SKM-1 (cell line): Measurements from ENCODE around the gene ERFL.
"Not testable (repeated sequence)": the region's sequence is repeated elsewhere in the genome, so short reads cannot be mapped to it uniquely, and the experiment has no call there.

Experiments used
- DNase-seq: peaks from one replicate; lab custom pipeline; 2025; ENCODE audit not compliant: unreplicated experiment; lab: John Stamatoyannopoulos, UW

Gene ERFL

DNA sequence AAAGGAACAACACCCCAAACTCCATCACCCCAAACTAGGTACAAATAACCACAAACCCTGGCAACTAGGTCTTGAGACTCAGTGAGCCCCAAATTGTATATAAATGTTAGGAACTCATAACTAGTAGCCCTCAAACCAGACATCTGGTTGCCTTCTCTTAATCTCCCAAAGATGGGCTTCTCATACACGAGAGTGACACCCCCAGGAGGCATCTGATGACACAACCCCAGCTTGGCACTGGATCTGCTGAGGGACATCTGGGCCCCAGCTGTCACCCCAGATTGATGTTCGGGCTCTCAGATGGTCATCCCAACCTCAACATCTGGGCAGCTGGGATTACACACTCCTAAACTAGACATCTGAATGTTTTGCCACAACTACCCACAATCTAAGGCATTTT lies 16.1 kb upstream of the ERFL start:
- no peak for DNase-seq

DNA sequence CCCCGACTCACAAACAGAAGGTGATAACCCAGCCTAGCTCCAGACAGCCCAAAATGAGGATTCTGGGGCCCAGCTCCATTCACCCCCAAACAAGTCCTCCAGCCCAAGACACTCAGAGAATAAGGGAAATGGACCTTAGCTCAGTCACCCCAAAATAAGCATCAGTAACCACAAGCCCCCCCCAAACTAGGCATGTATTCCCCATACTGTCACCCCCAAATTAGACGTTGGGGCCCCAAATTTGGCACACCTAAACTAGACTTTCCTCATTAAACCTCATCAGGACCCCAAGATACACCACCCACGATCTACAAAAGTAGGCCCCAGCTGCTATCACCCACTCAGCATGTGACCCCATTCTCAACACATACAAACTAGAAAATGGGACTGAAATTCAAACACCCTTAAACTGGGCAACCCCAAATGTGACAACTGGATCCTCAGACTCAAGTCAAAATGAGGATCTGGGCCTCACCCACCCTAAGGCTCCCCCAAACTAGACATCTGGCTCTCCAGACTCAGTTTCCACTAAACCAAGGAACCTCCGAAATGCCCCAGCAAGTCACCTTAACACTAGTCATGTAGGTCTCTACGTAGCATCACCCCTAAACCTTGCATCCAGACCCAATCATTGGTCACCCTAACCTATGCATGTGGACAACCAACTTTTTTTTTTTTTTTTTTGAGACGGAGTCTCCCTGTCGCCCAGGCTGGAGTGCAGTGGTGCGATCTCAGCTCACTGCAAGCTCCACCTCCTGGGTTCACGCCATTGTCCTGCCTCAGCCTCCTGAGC lies 13.4 kb upstream of the ERFL start:
- no peak for DNase-seq

DNA sequence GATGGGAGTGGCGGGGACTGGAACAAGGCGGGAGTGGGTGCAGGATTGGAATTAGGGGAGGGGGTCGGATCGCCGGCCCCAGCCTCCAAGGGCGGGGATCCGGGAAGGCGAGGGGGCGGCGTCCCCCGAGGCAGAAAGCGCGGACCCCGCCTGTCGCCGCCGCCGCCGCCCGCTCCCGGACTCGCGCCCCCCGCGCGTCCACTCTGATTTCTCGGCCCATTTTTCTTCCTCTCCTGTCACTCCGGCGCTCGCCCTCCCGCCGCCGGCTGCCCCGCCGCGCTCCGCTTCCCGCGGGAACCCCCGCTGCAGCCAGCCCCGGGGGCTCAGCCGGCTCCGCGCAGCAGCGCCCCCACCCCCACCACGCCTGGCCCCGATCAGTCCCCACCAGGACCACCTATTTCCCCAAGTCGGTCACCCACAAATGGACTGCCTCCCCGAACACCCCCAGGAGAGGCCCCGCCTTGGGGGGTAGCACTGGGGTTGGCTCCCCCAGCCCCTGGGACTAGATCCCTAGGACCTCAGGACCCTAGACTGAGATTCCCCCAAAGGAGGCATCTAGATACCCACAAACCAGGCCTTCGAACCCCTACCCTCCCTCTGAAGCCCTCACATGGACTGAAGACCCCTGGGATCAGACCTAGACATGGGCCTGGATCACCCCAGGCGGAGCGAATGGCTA lies 12.6 kb upstream of the ERFL start:
- no peak for DNase-seq

DNA sequence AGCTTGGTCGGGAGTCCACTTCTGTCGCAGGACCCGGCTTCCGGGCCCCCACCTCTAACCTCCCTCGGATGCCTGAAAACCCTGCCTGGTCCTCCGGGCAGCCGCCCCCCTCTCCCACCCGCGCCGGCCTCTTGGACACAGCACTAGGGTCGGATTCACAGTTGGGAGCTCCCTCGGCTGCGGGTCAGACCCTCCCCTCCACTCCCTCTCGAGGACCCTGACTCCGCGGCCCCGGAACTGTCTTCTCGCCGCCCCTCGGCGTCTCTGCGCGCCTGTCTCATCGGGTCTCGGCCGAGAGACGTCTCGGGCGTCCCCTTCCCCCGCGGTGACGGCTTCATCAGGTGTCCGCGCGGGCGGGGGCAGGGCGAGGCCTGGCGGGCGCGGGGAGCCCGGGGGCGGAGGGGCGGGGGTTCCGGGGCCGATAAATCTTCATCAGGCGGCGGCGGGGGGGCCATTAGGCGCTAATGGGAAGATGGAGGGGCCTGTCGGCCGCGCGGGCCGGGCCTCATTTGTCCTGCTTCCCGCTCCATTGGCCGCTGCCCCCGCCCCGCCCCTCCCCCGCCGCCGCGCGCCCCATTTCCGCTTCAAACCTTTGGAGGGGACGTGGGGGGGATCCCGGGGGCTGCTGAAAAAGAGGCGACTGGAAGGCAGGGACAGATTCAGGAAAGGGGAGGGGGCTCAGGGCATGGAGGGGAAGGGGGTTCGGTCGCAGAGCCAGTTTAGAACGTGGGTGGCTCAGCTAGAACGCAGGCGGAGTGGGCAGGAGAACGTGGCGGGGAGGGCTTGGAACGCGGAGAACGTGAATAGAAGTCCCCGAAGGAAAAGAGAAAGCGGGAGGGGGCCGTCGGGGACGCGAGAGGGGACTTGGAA lies 11.8 kb upstream of the ERFL start:
- DNase-seq: no peak

DNA sequence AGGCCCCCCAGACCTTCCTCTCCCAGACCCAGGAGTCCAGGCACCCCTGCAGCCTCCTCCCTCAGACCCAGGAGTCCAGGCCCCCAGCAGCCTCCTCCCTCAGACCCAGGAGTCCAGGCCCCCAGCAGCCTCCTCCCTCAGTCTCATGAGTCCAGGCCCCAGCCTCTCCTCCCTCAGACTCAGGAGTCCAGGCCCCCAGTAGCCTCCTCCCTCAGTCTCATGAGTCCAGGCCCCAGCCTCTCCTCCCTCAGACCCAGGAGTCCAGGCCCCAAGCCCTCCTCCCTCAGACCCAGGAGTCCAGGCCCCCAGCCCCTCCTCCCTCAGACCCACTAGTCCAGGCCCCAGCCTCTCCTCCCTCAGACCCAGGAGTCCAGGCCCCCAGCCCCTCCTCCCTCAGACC lies 11.0 kb upstream of the ERFL start:
- DNase-seq: not testable (repeated sequence)

DNA sequence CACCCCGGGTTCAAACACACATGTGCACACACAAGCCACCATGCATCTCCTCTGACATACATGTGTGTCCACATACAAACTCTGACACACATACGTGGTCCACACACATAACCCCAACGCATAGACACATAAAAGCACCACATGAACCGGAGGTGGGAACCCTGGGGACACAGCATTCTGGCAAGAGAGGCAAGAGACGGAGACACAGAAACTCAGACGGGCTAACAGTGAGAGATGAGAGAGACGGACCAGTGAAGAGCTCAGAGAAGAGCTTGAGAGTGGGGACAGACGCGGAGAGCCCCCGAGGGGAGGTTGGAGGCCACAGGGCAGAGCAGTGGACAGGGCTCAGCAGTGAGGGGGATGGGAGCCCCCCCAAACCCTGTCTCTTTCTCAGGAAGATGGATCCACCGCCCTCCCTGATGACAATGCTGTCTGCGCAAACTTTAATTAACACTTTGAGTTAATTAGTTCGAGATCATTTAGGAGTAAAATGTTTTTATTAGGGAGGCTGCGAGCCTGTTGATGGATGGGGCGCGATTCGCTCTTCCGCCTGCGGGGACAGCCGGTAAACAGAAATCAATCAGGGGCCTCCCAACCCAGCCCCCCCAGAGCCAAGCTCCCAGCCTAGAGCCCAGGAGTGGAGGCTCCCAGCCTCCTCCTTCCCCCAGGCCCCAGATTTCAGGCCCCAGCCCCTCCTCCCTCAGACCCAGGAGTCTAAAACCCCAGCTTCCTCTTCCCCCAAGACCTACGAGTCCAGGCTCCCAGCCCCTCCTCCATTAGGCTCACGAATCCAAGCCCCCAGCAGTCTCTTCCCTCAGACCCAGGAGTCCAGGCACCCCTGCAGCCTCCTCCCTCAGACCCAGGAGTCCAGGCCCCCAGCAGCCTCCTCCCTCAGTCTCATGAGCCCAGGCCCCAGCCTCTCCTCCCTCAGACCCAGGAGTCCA lies 9.5 kb upstream of the ERFL start:
- DNase-seq: no peak

DNA sequence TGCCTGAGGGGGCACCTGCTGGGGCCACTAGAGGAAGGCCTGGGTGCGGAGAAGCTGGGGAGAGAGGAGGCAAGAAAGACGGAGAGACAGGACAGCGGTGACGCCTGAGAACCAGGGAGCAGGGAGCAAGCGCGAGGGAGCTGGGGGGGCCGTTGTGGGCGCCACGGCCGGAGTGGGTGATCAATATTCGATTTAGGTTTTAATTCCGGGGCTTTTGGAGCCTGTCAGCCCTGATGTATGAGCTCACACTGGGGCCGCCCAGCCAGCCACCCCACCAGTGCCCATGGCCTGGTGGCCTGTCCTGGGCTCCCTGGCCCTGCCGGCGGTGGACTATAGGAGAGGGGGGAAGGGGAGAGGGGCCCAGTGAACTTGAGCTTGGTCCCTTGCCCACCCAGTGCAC lies 8.7 kb upstream of the ERFL start:
- DNase-seq: no peak

DNA sequence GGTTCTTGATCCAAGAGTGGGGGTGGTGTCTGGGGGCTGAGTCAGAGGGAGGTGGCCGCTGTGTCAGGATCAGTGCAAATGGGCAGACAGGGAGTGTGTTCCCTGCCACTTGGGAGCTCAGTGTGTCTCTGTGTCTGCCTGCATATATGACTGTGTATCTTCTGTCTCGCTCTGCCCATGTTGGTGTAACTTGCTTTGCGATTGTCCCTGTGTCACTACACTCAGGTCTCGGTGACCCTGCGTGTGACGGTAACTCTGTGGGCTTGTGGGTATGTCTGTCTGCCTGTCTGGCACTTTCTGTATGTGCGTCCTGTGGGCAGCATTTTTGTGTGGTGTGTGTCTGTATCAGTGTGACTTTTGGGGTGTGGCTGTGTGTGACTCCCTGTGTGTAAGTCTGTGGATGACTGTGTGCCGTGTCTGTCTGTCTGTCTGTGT lies 8.2 kb upstream of the ERFL start:
- DNase-seq: no peak

DNA sequence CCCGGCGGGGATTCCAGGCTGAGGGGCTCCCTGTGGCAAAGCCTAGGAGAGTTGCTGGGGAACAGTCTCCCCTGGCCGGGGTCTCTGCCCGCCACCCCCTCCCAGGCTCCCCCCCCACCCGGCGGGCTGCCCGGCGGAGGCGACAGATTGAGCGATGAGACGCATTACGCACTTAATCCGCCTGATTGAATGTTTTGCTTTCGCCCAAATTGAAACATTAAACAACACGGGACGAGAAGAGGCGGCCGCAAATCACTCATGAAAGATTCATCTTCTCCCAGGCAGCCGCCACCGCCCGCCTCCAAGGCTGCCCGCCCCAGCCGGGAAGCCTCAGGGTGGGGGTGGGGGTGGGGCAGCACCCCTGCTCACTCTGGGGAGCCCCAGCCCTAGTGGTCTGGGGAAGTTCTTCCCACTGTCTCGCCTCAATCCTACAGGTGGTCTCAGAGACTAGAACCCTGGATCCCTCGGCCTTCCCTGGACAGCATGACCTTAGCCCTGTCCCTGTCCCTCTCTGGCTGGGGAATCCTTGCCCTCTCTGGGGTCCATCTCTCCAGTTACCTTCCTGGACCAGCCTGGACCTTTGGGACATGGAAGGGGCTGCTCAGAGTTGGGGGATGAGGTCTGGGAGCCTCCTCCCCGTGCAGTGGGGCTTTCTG lies 7.6 kb upstream of the ERFL start:
- DNase-seq: no peak

DNA sequence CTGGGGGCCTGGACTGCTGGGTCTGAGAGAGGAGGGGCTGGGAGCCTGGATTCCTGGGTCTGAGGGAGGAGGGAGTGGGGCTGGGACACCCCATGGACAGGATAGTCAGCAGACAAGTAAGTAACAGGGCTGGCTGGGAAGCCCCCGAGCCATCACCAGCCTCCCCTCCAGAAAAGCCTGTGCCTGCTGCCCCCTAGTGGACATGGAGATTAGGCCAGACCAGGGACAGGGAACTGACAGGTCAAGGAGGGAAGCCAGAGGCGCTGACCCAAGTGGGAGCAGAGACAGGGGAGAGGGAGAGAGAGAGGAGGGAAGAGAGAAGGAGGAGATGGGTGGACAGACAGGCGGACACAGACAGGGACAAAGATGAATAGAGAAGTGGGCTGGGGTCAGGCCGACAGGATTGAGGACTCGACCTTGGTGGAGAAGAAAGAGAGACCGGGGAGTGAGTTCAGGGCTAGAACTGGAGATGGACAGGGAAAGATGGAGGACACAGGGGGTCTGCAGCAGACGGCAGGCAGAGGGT lies 6.7 kb upstream of the ERFL start:
- no peak for DNase-seq

DNA sequence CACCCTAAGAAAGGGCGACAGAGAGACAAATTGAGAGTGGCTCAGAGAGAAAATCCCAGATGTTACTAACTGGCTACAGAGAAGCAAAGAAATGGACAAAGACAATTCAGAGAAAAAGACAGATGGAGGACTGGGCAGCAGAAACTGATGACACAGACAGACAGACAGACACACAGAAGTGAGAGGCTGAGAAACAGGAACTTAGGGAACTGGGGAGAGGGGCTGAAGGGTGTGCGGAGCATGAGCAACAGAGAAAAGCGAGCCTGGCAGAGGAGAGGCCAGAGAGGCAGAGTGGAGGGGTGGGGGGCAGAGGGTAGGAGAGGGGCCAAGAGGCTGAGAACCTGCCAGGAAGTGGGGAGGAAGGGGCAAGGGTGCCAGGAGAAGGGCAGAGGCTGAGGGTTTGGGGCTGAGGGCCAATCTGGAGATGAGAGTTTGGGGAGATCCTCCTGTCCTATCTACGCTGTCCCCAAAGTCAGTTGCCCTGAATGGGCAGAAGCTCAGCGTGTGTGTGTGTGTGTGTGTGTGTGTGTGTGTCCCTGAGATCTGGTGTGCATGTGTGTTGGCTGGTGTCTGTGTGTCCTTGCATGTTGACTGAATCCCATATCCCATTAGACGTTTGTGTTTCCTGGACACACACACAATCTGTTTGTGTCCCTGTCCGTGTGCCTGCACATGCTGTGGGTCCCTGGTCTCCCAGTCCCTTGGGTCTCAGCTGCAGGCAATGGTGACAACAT lies 5.6 kb upstream of the ERFL start:
- no peak for DNase-seq

DNA sequence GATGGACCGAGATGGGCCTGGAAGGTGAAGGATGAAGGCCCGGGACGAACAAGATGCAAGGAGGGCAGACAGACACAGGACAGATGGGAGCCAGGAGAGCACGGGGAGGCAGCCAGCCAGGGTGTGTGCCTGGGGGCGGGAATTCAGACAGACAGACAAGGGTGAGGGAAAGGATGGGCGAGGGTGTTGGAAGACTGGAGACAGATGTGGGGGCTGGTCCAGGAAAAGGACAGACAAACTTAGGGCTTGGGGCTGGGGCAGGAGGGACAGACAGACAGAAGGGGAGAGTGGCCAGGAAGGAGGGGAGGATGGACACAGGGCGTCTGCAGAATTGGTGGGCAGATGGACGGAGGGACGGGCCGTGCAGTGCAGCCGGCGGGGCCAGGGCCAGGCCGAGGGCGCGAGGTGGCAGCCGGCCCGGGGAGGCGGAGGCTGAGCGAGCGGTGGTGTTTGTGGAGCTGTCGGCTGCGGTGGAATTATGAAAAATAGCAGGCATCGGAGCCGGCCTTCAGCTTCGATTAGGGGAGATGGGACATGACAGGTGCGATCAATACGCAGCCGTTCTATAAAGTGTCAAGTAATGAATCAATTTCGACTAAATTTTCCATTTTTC lies 4.6 kb upstream of the ERFL start:
- no peak for DNase-seq

DNA sequence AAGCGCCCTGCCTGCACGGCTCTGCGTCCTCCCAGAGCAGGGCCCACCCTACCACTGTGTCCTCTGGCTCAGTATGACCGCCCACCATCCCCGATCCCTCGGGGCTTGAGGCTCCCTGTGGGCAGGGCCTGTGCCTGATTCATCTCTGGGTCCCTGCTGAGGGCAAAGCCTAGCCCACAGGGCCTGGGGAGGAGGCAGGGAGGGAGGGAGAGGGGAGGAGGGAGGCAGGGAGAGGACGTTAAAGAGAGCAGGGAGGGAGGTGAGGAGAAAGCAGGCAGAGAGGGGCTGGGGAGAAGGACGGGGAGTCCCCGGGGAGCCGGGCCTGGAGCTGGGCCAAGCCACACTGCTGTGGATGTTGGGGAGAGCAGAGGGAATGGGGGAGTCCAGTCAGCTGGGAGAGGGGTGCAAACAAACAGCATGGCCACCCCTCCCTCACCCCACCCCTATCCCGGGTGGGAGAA lies 4.0 kb upstream of the ERFL start:
- no peak for DNase-seq

DNA sequence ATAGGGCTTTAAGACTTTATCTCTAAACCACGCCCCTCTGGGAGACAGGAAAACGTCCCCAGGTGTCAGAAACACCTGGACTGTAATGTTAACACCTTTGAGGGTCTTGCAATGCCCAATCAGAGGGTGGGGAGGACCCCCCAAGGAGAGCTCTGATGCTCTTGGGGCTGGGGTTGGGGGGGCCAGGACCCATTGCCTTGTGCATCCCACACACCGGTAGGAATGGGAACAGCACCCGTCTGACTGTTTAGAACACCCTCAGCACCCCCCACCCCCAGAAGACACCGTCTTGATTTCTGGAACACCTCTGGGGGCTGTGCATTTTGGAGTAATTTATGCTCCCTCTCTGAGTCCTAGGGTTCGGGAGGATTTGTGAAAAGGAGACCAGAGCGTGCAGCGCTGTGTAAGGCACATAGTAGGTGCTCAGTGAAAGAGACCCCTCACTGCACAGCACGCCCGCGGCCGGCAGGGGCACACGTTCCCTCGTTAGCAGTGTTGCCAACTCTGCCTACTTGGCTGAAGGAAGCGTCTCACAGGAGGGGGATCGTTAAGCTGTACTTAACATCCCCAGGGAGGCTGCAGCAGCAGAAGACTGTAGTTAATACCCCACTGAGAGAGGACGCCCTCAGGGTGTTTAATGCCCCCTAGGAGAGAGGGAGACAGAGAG lies 2.8 kb upstream of the ERFL start:
- no peak for DNase-seq

DNA sequence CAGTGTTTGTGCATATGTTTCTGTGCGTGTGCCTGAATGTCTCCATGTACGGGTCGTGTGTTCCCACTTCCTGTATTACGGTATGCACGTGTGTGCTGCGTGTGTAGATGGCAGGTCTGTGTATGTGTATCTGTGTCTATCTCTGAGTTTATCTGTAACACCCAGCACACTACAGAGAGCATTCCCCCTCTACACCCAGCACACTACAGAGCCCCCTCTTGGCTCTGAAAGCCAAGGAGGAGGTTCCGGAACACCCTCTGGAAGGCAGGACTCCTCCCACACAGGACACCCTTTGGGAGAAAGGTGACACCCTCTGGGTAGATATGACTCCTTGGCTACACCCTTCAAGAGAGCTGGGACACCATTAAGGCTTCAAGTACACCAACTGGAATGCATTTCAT lies 2.1 kb upstream of the ERFL start:
- no peak for DNase-seq

DNA sequence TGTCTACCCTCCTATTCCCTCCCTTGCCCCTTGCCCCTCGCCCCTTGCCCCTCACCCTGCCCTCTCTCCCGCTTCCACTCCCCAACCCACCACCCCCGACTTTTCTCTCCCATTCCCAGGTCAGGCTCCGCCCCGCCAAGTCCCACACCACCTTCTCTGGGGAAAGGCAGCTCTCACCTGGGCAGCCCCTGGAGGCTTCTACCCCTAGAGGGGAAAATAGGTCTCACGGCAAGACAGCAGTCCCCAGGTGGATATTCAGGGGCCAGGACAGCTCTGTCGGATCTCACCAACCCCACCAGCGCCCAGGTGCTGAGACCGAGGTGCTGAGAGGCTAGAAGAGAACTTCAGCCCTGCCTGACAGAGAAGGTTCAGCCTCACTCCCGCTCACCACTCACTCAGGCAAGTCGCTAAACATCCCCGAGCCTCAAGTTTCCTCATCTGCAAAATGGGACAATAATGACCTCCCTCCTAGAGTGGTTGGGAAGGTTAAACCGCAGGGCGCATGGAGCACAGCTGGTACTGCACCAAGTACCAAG lies 1.4 kb upstream of the ERFL start:
- DNase-seq: no peak

DNA sequence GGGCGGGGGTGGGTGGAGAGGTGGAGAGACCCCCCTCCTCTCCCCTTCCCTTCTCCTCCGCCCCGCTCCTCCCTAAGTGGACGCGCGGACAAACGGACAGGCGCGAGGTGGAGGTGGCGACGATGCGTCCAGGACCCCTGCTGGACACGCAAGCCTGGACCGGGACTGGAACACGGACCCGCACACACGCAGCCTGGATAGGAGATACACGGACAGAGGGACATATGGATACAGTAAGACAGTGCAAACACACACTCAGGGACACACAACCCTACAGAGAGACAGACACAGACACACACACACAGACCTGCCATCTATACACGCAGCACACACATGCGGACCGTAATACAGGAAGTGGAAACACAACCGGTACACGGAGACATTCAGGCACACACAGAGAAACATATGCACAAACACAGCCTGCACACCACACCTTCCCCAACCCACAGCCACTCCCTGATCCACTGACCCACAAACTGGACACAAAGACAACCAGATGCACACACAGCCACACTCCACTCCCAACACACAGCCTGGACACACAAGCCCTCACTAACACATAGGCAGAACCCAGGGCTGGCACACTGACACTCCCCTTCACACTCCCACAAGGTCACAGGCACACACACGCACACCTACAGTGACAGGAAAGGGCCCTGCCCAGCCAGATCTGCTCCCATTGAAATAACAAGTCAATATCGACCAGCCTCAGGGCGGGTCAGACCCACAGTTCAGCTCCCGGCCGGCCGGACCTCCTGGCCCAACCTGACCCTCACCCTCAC lies 696 bp upstream of the ERFL start:
- peak; percentile 4 for DNase-seq
